ENCODE data around the gene HES1. TPM values are rescaled to one million over a fixed set of nuclear protein-coding genes. Genes with fewer than 3 reads are reported as not detected.

Gene HES1
- polyA plus RNA-seq, 1 donor from 2014 or later = 0.25 TPM

DNA sequence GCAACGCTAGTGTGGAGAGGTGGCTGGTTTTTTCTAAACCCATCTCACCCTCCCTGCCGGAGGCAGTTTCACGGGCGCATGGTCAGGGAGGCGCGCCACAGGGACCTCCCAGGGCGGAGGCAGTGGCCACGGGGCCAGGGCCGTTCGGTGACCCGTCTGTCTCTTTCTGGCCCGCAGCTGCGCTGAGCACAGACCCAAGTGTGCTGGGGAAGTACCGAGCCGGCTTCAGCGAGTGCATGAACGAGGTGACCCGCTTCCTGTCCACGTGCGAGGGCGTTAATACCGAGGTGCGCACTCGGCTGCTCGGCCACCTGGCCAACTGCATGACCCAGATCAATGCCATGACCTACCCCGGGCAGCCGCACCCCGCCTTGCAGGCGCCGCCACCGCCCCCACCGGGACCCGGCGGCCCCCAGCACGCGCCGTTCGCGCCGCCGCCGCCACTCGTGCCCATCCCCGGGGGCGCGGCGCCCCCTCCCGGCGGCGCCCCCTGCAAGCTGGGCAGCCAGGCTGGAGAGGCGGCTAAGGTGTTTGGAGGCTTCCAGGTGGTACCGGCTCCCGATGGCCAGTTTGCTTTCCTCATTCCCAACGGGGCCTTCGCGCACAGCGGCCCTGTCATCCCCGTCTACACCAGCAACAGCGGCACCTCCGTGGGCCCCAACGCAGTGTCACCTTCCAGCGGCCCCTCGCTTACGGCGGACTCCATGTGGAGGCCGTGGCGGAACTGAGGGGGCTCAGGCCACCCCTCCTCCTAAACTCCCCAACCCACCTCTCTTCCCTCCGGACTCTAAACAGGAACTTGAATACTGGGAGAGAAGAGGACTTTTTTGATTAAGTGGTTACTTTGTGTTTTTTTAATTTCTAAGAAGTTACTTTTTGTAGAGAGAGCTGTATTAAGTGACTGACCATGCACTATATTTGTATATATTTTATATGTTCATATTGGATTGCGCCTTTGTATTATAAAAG is 1.8 kb downstream of the HES1 start:
- peak overlapping the region; percentile 77 for H3K4me2 ChIP-seq (ENCODE audit: low read length)
- H3K79me2 ChIP-seq (replicated peaks; ENCODE audit: insufficient read depth, low read length) = peaks cover 13% of the 10 kb centered on the region
- H3F3A ChIP-seq (ENCODE audit: insufficient read depth, low read length, poor library complexity, severe bottlenecking) = peaks cover 4% of the 10 kb centered on the region

GRCh38 chr3:194138732-194139070 is 2.8 kb downstream of the HES1 start:
- H3K9ac ChIP-seq (ENCODE audit: low read length) = no peak overlapping the region
- no peaks in the 10 kb centered on the region for H3K9me2 ChIP-seq (ENCODE audit: insufficient read depth, low read length)
- no peak overlapping the region for H3K4me3 ChIP-seq (ENCODE audit: low read length)
- peaks cover 4% of the 10 kb centered on the region for H3F3A ChIP-seq (ENCODE audit: insufficient read depth, low read length, poor library complexity, severe bottlenecking)
- no peaks in the 10 kb centered on the region for H3K9me3 ChIP-seq (ENCODE audit: low read length)
- no peaks in the 10 kb centered on the region for H3K36me3 ChIP-seq (ENCODE audit: insufficient read depth, low read length)
- TF ChIP-seq RAD21 (conservative IDR thresholded peaks at IDR 0.05) (no peak), SMC3 (conservative IDR thresholded peaks at IDR 0.05; ENCODE audit: poor library complexity) (no peak), MXI1 (conservative IDR thresholded peaks at IDR 0.05; ENCODE audit: poor library complexity, severe bottlenecking) (no peak), POLR2AphosphoS5 (IDR thresholded peaks at IDR 0.05) (no peak), EZH2 (IDR thresholded peaks at IDR 0.05; ENCODE audit: borderline replicate concordance, insufficient read depth, low read length, poor library complexity, severe bottlenecking) (no peak)
- TF ChIP-seq, protein P1, sequence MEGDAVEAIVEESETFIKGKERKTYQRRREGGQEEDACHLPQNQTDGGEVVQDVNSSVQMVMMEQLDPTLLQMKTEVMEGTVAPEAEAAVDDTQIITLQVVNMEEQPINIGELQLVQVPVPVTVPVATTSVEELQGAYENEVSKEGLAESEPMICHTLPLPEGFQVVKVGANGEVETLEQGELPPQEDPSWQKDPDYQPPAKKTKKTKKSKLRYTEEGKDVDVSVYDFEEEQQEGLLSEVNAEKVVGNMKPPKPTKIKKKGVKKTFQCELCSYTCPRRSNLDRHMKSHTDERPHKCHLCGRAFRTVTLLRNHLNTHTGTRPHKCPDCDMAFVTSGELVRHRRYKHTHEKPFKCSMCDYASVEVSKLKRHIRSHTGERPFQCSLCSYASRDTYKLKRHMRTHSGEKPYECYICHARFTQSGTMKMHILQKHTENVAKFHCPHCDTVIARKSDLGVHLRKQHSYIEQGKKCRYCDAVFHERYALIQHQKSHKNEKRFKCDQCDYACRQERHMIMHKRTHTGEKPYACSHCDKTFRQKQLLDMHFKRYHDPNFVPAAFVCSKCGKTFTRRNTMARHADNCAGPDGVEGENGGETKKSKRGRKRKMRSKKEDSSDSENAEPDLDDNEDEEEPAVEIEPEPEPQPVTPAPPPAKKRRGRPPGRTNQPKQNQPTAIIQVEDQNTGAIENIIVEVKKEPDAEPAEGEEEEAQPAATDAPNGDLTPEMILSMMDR (IDR thresholded peaks at IDR 0.05; ENCODE audit: poor library complexity, severe bottlenecking) = no peak
- TF ChIP-seq, protein P2, sequence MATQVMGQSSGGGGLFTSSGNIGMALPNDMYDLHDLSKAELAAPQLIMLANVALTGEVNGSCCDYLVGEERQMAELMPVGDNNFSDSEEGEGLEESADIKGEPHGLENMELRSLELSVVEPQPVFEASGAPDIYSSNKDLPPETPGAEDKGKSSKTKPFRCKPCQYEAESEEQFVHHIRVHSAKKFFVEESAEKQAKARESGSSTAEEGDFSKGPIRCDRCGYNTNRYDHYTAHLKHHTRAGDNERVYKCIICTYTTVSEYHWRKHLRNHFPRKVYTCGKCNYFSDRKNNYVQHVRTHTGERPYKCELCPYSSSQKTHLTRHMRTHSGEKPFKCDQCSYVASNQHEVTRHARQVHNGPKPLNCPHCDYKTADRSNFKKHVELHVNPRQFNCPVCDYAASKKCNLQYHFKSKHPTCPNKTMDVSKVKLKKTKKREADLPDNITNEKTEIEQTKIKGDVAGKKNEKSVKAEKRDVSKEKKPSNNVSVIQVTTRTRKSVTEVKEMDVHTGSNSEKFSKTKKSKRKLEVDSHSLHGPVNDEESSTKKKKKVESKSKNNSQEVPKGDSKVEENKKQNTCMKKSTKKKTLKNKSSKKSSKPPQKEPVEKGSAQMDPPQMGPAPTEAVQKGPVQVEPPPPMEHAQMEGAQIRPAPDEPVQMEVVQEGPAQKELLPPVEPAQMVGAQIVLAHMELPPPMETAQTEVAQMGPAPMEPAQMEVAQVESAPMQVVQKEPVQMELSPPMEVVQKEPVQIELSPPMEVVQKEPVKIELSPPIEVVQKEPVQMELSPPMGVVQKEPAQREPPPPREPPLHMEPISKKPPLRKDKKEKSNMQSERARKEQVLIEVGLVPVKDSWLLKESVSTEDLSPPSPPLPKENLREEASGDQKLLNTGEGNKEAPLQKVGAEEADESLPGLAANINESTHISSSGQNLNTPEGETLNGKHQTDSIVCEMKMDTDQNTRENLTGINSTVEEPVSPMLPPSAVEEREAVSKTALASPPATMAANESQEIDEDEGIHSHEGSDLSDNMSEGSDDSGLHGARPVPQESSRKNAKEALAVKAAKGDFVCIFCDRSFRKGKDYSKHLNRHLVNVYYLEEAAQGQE (IDR thresholded peaks at IDR 0.05; ENCODE audit: borderline replicate concordance) = no peak
- no peak overlapping the region for H3K4me2 ChIP-seq (ENCODE audit: low read length)
- H3K27ac ChIP-seq (ENCODE audit: low read length) = no peak overlapping the region
- H3K27me3 ChIP-seq (ENCODE audit: insufficient read depth, low read depth, low read length) = peaks cover 68% of the 10 kb centered on the region
- H4K20me1 ChIP-seq (ENCODE audit: insufficient read depth) = no peaks in the 10 kb centered on the region
- H2AFZ ChIP-seq (ENCODE audit: low read depth, low read length) = no peak overlapping the region
- peaks cover 13% of the 10 kb centered on the region for H3K79me2 ChIP-seq (replicated peaks; ENCODE audit: insufficient read depth, low read length)

More for the DNA sequence above, 1.8 kb downstream of the HES1 start:
- Histone ChIP-seq H2AFZ (ENCODE audit: low read depth, low read length) (no peak overlapping the region), H3K9me3 (ENCODE audit: low read length) (no peaks in the 10 kb centered on the region), H3K36me3 (ENCODE audit: insufficient read depth, low read length) (no peaks in the 10 kb centered on the region), H4K20me1 (ENCODE audit: insufficient read depth) (no peaks in the 10 kb centered on the region), H3K27ac (ENCODE audit: low read length) (no peak overlapping the region), H3K9me2 (ENCODE audit: insufficient read depth, low read length) (no peaks in the 10 kb centered on the region), H3K27me3 (ENCODE audit: insufficient read depth, low read depth, low read length) (peaks cover 77% of the 10 kb centered on the region), H3K4me3 (ENCODE audit: low read length) (peak overlapping the region; percentile 69), H3K9ac (ENCODE audit: low read length) (peak overlapping the region; percentile 26)
- TF ChIP-seq TAF1 (IDR thresholded peaks at IDR 0.05; ENCODE audit: low read depth) (no peak), EZH2 (IDR thresholded peaks at IDR 0.05; ENCODE audit: borderline replicate concordance, insufficient read depth, low read length, poor library complexity, severe bottlenecking) (no peak), SMC3 (conservative IDR thresholded peaks at IDR 0.05; ENCODE audit: poor library complexity) (peak; percentile 85), POLR2AphosphoS5 (IDR thresholded peaks at IDR 0.05) (peak; percentile 34), RAD21 (conservative IDR thresholded peaks at IDR 0.05) (peak; percentile 82), MXI1 (conservative IDR thresholded peaks at IDR 0.05; ENCODE audit: poor library complexity, severe bottlenecking) (peak; percentile 75), EP300 (conservative IDR thresholded peaks at IDR 0.05; ENCODE audit: poor library complexity, severe bottlenecking) (no peak)
- TF ChIP-seq, protein P2 (IDR thresholded peaks at IDR 0.05; ENCODE audit: borderline replicate concordance) = no peak
- TF ChIP-seq, protein P1 (IDR thresholded peaks at IDR 0.05; ENCODE audit: poor library complexity, severe bottlenecking) = peak; percentile 72

All from neural cell (in vitro differentiated cells).